Mononuclear cell (primary cell): ENCODE results near the gene CLEC2A. TPM values are rescaled to one million over a fixed set of nuclear protein-coding genes. Genes with fewer than 3 reads are reported as not detected.
"Not testable (repeated sequence)": the region's sequence is repeated elsewhere in the genome, so short reads cannot be mapped to it uniquely, and the experiment has no call there.

Experiments used
- H3K27me3 ChIP-seq: 2 replicates; pipeline ENCODE4 v1.6.0; 2011; ENCODE audit warnings: low read length, control low read depth; ENCODE audit not compliant: insufficient read depth
- H3K4me1 ChIP-seq: 2 replicates; pipeline ENCODE4 v1.5.1; 2011; ENCODE audit warnings: mild to moderate bottlenecking, low read length, control low read depth; ENCODE audit not compliant: insufficient read depth
- H3K4me3 ChIP-seq: 2 replicates; pipeline ENCODE4 v1.5.1; 2011; ENCODE audit warnings: mild to moderate bottlenecking, low read length, moderate library complexity
- H3K9me3 ChIP-seq: 2 replicates; pipeline ENCODE4 v1.5.1; 2011; ENCODE audit warnings: low read depth, mild to moderate bottlenecking, control low read depth, low read length
- total RNA-seq: library from RNA; depleted of rRNA; stranded (reverse); fragments of >200 nt; gene quantifications from one replicate; pipeline ENCODE4 v1.2.3, GENCODE V29; 2012

Gene CLEC2A
- total RNA-seq, 1 donor, result not detected

- Histone ChIP-seq H3K4me1 (no peaks in the 10 kb centered on the region), H3K27me3 (no peaks in the 10 kb centered on the region), H3K9me3 (no peaks in the 10 kb centered on the region), H3K4me3 (no peak overlapping the region)
Measured at GRCh38 chr12:9880532-9881078, 51.6 kb downstream of the CLEC2A start.

- H3K27me3 ChIP-seq, H3K4me1 ChIP-seq, H3K9me3 ChIP-seq, H3K4me3 ChIP-seq: not testable (repeated sequence)
Measured at GRCh38 chr12:9876120-9876519, 56.0 kb downstream of the CLEC2A start.

- no peak overlapping the region for H3K4me3 ChIP-seq
Measured at GRCh38 chr12:9872742-9873141, 59.4 kb downstream of the CLEC2A start.

DNA sequence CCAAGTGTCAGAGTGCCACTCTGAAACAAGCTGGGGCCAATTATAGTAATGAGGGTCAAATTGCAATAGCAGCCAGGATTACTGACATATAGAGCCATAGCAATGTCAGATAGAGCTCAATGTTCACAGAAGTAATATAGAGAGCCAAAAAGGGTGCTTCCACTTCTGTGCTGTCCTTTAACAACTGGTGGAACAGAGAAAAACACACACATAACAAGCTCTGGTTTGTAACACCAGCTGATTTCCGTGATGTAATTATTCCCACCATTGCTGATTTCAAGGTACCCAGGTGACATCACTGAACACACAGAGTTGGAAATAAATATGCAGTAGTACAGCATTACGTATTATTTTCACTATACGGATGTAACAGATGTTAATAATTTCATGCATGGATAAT is 60.0 kb downstream of the CLEC2A start:
- no peaks in the 10 kb centered on the region for H3K9me3 ChIP-seq
- no peak overlapping the region for H3K4me3 ChIP-seq
- no peaks in the 10 kb centered on the region for H3K27me3 ChIP-seq
- peaks cover 3% of the 10 kb centered on the region for H3K4me1 ChIP-seq

More at GRCh38 chr12:9872742-9873141, 59.4 kb downstream of the CLEC2A start:
- Histone ChIP-seq H3K4me1 (peaks cover 3% of the 10 kb centered on the region), H3K27me3 (no peaks in the 10 kb centered on the region), H3K9me3 (no peaks in the 10 kb centered on the region)

DNA sequence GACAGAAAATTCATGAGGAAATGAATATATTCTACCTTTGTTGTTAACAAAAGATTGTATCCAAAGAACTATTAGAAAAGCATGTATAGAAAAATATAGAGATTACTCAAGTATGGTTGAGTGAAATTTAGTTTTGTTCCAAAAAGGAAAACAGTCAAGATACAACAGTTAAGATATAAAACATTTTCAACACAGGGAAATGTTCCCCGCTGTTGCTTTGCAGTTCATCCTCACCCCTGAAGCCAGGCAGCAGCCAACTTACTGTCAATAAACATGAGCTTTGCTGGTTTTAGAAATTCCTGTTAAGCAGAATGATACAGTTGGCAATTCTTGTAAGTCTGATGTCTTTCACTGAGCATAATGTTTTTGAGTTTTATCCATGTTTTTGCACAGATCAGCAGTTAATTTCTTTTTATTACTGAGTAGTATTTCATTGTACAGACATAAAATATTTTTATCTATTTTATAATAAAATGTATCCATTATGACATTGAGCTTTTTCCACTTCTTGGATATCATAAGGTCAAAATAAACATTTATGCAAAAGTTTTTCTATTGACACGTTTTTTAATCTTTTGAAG is 61.8 kb downstream of the CLEC2A start:
- peak overlapping the region; percentile 50 for H3K4me3 ChIP-seq
- no peaks in the 10 kb centered on the region for H3K9me3 ChIP-seq
- peaks cover 6% of the 10 kb centered on the region for H3K4me1 ChIP-seq

DNA sequence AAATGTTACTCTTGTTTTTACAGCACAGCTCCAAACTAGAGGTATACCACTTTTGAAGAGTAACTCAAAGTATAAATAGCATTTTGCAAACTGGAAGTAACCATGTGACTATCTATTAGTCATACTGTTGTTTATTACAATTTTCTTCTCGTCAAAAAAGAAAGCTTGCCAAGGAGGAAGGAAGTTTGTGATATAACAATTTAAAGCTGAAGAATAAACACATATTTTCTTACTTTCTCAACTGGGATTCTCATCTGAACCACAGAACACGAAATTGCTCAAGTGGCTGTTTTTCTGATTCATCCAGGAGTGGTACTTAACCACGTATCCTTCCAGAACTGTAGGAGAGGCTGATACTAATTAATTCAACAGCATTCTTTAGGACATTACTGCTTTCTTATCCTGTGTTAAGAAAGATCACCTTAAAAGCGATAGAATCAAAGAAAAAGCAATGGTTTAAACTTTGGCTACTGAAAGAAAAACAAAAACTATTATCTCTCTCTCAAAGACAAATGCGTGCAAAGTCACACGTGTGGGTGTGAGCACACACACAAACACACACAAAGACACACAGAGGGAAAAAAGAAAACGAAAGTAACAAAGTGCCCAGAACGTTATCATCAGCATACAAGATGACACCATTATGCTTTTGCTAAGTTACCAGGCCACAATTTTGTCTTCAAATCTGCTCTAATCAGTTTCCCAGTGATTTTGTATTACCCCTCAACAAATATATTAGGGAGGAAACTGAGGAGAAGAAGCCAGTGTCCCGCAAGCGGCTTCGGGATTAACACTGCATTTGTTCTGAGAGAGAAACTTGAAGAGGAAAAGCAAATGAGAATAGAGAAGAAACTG is 62.6 kb downstream of the CLEC2A start, which contains the start of gene CLEC2B:
TSS of gene CLEC2B (minus strand) at position 48 of the 855 bp plus-strand sequence.
- Histone ChIP-seq H3K9me3 (no peaks in the 10 kb centered on the region), H3K27me3 (no peaks in the 10 kb centered on the region), H3K4me1 (peaks cover 14% of the 10 kb centered on the region), H3K4me3 (peak within 1 kb of the TSS; percentile 50)

More for the DNA sequence above, 61.8 kb downstream of the CLEC2A start:
- no peaks in the 10 kb centered on the region for H3K27me3 ChIP-seq

- H3K4me3 ChIP-seq, result peak overlapping the region; percentile 50
- peaks cover 14% of the 10 kb centered on the region for H3K4me1 ChIP-seq
- peaks cover 4% of the 10 kb centered on the region for H3K9me3 ChIP-seq
- H3K27me3 ChIP-seq, result no peaks in the 10 kb centered on the region
Measured at GRCh38 chr12:9868951-9869306, 63.2 kb downstream of the CLEC2A start.

DNA sequence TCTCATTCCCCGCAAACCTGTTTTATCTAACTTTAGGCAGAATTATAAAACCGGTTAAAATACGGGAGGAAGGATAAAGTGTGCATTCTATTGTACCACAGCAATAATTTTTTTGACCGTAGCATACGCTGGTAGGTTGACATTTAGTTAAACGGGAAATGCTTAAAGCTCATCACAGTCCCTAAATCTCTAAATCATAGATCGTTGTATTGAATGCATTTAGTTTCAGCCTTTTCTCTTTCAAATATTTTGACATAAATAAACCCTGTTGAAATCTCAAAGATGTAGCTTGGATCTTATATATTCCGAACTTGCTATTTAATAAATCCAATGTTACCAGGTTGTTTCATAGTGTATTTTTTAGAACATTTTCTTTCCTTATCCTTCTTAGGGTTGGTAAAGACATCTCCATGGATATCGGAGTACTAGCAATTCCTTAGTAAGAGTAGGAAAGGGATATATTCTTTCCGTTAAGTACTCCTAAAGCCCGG is 63.8 kb downstream of the CLEC2A start:
- Histone ChIP-seq H3K27me3 (no peaks in the 10 kb centered on the region), H3K4me3 (peak overlapping the region; percentile 50), H3K4me1 (peaks cover 14% of the 10 kb centered on the region), H3K9me3 (peaks cover 10% of the 10 kb centered on the region)

DNA sequence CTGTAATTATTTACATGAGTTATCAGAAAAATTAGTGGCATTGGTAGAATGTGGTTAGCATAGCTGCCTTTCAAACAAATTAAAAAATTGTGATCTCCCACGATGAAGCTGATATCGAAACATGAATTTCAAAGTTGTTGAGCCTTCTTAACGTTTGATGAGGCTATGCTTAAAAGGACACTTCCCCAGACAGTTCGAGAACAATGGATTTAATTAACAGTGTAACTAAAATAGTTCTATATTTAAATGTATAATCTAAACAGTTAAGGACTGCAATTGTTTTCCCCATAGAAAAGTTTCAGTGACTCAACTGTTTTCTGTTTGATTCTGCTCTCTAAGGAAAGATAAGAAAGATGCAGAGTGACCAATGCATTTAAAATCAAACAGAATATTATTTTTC is 64.6 kb downstream of the CLEC2A start:
- H3K4me3 ChIP-seq, result peak overlapping the region; percentile 50
- H3K4me1 ChIP-seq, result peaks cover 17% of the 10 kb centered on the region
- peaks cover 13% of the 10 kb centered on the region for H3K9me3 ChIP-seq
- H3K27me3 ChIP-seq, result no peaks in the 10 kb centered on the region

DNA sequence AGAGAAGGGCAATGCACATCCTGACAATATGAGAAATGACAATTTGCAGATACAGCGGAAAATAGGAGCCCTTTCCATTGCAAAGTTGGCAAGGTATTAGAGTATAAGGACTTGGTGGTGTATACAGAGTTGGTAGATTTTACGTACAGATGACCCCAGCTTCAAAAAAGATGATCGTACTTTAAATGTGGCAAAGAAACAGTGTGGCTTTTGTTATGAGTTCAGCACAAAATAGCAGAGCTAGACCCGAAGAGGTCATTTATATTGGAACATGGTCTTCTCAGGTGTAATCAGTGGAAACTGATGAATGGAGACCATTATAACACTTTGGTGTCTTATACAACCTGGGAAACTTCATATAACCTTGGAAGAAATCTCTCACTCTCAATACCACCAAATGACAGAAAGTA is 65.3 kb downstream of the CLEC2A start:
- Histone ChIP-seq H3K4me1 (peaks cover 17% of the 10 kb centered on the region), H3K9me3 (peaks cover 13% of the 10 kb centered on the region), H3K27me3 (no peaks in the 10 kb centered on the region), H3K4me3 (peak overlapping the region; percentile 50)

GRCh38 chr12:9864913-9865675 is 67.1 kb downstream of the CLEC2A start:
- no peaks in the 10 kb centered on the region for H3K27me3 ChIP-seq
- H3K9me3 ChIP-seq, result peaks cover 13% of the 10 kb centered on the region
- peak overlapping the region; percentile 8 for H3K4me3 ChIP-seq
- H3K4me1 ChIP-seq, result peaks cover 15% of the 10 kb centered on the region

Other genes with a start within 250 kb of the CLEC2A start
- gene CLECL1, start 199.3 kb downstream of the CLEC2A start, total RNA-seq, result 4.4 TPM
- 2,627 TPM for gene CD69, start 171.5 kb downstream of the CLEC2A start, total RNA-seq
- 27.0 TPM for gene KLRF1, start 104.9 kb downstream of the CLEC2A start, total RNA-seq
- gene CLEC2B, start 63.0 kb downstream of the CLEC2A start, total RNA-seq, result 248 TPM
- not detected for gene KLRF2, start 50.9 kb downstream of the CLEC2A start, total RNA-seq
- 33.7 TPM for gene CLEC12A, start 39.0 kb upstream of the CLEC2A start, total RNA-seq
- 14.2 TPM for gene CLEC1B, start 66.8 kb upstream of the CLEC2A start, total RNA-seq
- 1.9 TPM for gene CLEC12B, start 78.3 kb upstream of the CLEC2A start, total RNA-seq
- gene CLEC9A, start 98.3 kb upstream of the CLEC2A start, total RNA-seq, result 0.42 TPM
- gene CLEC1A, start 166.6 kb upstream of the CLEC2A start, total RNA-seq, result 0.10 TPM
- 177 TPM for gene CLEC7A, start 197.8 kb upstream of the CLEC2A start, total RNA-seq
- 104 TPM for gene OLR1, start 239.8 kb upstream of the CLEC2A start, total RNA-seq
- 1.4 TPM for gene TMEM52B, start 246.7 kb upstream of the CLEC2A start, total RNA-seq